ES-I3 (cell line): ENCODE data around the gene DCLK1.

Experiments
- H3K36me3 ChIP-seq: 2 replicates; pipeline ENCODE4 v1.6.1; 2013; ENCODE audit warnings: mild to moderate bottlenecking, low read length, control low read depth, moderate library complexity; ENCODE audit not compliant: insufficient read depth
- H3K4me1 ChIP-seq: 2 replicates; pipeline ENCODE4 v1.6.1; 2013; ENCODE audit warnings: mild to moderate bottlenecking, control low read depth, low read length; ENCODE audit not compliant: insufficient read depth
- H3K9ac ChIP-seq: 2 replicates; pipeline ENCODE4 v1.6.1; 2013; ENCODE audit warnings: low read depth, mild to moderate bottlenecking, low read length, moderate library complexity
- H3K9me3 ChIP-seq: 2 replicates; pipeline ENCODE4 v1.6.1; 2013; ENCODE audit warnings: mild to moderate bottlenecking, low read length, moderate library complexity; ENCODE audit not compliant: control insufficient read depth, insufficient read depth

DCLK1 gene

DNA sequence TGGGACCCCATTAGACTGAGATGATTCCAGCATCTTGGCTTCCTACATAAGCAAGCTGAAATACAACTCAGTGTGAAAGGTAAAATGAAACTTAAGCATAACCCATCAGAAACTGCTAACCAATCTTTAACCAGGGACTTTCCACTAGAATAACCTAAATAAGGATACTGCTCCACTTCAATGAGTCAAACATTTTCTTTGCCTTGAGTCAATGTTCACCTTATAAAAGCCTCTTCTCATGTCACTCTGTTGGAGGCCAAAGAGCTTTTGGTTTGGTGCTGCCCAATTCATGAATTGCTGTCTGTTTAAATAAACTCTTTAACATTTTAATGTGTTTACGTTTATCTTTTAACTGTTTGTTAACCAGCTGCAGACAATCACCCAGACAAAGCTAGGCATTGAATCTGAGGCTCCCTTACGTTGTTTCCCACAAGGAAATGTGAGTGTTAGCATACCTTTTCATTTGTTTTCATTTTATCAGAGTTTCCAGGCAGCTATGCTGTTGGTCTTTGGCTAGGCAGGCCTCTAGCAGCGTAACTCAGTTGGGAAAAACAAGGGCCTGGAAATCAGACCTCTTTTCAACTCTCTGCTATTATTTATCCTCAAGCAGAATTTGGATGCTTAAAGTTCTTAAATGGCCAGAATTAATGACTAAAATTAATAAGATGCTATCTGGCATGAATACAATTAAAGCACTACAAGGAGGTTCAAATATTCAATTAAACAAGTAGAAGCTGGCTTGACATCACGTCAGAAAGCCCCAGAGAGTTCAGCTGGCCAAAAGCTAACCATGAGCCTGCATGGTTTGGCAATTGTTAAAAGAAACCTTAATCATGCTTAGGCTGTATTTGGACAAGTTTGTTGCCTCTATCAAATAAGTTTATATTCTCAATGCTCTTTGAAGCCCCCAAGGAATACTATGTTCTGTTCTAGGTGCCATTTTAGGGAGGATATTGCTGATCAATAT, 200.2 kb downstream of the DCLK1 start:
- Histone ChIP-seq H3K9ac (no peak overlapping the region), H3K4me1 (peaks cover 9% of the 10 kb centered on the region), H3K9me3 (peaks cover 14% of the 10 kb centered on the region), H3K36me3 (no peaks in the 10 kb centered on the region; the same call in 1 of the 2 replicates)

DNA sequence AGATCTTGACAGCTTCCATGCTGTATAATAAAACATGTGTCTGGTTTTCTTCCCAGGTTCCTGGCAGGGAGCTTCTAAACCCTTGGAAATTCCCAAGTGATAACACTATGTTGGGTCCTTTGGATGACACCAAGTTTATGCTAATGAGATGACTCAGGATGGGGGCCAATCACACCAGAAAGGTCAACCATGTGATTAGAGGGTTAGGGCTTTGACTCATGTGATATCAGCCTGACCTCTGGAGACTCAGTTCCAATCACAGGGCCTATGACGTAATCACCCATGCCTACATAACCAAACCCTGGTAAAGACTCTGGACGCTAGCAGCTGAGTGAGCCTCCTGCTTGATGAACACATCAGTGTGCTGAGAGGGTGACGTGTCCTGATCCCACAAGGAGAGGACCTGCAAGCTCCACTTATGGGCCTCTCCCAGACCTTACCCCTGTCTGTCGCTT, 203.6 kb downstream of the DCLK1 start:
- H3K9ac ChIP-seq, result no peak overlapping the region
- peaks cover 22% of the 10 kb centered on the region for H3K4me1 ChIP-seq
- 0 out of 2 replicates have a peak, but pooled peaks cover 2% of the 10 kb centered on the region for H3K9me3 ChIP-seq
- no peaks in the 10 kb centered on the region; the same call in 1 of the 2 replicates for H3K36me3 ChIP-seq

DNA sequence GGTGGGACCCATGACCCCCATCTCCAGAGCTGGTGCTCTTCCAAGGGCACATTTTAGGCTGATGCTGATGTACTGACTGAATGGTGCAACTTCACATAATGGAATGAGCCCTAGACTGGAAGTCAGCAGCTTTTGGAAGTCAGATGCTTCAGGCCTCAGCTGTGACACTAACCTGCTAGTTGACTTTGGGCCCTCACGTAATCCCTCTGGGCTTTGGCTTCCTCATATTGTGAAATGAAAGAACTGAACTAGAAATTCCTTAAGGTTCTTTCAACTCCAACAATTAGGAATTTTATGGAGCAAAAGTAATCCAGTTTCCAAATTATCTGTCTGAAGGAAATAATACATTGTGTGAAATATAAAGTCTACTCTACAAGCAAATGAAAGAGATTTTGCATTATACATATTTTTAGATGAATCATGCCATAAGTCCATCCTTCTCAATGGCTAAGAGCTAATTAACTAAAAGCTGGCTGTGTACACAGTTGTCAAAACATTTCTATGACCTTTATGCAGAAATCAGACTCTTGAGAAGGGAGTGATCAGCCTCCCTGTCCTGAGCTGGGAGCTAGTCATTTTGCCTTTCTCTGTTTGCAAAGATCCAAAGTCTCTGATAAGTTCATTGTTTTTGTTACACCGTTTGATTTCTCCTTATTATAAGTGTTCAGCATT, 204.2 kb downstream of the DCLK1 start:
- 0 out of 2 replicates have a peak, but pooled peaks cover 2% of the 10 kb centered on the region for H3K9me3 ChIP-seq
- peaks cover 22% of the 10 kb centered on the region for H3K4me1 ChIP-seq

DNA sequence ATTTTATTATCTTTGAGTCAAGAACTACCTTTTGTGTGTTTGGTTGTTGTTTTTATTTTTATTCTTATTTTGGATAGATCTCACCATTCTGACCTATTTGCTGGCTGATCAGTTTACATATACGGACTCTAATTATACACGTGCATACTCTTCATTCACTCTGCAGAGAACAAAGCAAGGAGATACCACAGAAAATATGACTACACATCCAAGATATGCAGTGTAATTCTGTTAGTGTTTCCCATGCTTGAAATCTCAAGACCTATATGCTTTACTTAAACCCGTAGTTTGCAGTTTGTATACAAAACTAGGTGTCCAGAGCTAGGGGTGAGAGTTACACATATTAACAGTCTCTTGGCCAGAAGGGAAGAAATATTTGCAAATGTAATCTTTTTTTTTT, 205.5 kb downstream of the DCLK1 start:
- H3K4me1 ChIP-seq, result peaks cover 28% of the 10 kb centered on the region
- no peaks in the 10 kb centered on the region for H3K9me3 ChIP-seq
- H3K36me3 ChIP-seq, result no peaks in the 10 kb centered on the region
- H3K9ac ChIP-seq, result no peak overlapping the region

More for the DNA sequence above, 204.2 kb downstream of the DCLK1 start:
- no peaks in the 10 kb centered on the region; the same call in 1 of the 2 replicates for H3K36me3 ChIP-seq
- no peak overlapping the region for H3K9ac ChIP-seq

DNA sequence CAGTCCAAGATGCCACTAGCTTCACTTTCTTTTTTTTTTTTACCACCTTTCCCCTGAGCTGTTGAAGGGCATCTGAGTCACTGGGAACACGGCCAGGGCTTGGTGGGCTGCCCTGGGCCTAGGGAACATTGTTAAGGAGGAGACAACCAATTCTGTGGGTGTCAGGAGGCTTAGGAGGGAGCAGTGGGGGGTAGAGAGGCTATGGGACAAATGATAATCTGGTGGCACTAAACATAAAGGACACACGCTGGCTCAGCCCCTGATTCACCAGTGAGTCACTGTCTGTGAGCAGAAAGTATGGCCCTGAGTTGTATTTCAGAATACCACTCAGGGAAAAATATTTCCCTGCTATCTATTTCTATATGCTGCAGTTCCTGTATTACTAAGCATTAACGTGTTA, 207.8 kb downstream of the DCLK1 start:
- Histone ChIP-seq H3K4me1 (peaks cover 30% of the 10 kb centered on the region), H3K36me3 (no peaks in the 10 kb centered on the region), H3K9ac (no peak overlapping the region), H3K9me3 (no peaks in the 10 kb centered on the region)

DNA sequence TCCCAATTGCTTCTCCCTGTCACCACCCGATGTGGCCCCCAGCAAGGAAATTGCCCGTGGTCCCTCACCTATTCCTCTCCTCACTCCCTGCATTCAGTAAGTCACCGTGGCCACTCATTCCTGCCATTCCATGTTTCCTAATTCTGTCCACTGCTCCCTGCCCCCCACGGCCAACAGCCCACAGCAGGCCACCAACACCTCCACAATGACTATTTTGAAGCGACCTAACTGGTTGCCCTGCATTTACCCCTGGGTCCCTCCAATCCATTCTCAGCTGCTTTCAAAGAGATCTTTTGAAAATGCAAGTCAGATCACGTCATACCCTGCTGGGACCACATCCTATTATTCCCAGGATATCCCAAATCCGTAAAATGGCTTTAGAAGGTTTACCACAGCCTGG, 210.4 kb downstream of the DCLK1 start:
- peaks cover 45% of the 10 kb centered on the region for H3K4me1 ChIP-seq
- H3K9ac ChIP-seq, result no peak overlapping the region
- no peaks in the 10 kb centered on the region for H3K9me3 ChIP-seq
- H3K36me3 ChIP-seq, result no peaks in the 10 kb centered on the region

DNA sequence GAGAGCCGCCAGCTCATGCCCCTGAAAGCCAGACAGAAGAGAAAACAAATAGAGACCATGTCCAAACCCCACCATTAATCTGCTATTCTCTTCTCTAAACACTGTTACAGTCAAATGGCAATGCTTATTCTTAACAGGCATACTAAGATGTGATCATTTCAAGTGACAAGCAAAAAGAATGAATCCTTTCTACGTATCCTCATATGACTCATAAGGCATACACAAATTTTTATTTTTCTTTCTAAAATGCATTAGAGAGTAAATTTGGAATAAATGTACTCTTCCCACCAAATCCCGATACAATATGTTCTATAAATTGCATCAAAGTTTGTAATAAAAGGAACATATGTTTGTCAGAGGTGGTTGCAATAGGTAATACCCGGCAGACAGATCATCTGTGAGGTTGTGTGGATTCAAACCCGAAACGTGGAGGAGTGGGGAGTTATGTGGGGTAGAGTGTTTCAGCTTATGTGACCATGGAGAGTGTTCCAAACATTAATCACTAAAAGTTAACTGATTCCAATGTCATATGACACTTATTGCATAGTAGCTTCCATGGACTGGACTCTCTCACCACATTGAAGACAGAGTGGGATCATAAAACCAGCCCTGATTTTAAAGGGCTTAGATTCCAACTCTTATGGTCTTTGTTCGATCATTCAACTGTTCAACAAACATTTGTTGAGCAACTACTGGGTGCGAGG, 213.1 kb downstream of the DCLK1 start:
- peaks cover 35% of the 10 kb centered on the region for H3K4me1 ChIP-seq
- H3K9ac ChIP-seq, result no peak overlapping the region
- no peaks in the 10 kb centered on the region for H3K36me3 ChIP-seq
- H3K9me3 ChIP-seq, result no peaks in the 10 kb centered on the region

DNA sequence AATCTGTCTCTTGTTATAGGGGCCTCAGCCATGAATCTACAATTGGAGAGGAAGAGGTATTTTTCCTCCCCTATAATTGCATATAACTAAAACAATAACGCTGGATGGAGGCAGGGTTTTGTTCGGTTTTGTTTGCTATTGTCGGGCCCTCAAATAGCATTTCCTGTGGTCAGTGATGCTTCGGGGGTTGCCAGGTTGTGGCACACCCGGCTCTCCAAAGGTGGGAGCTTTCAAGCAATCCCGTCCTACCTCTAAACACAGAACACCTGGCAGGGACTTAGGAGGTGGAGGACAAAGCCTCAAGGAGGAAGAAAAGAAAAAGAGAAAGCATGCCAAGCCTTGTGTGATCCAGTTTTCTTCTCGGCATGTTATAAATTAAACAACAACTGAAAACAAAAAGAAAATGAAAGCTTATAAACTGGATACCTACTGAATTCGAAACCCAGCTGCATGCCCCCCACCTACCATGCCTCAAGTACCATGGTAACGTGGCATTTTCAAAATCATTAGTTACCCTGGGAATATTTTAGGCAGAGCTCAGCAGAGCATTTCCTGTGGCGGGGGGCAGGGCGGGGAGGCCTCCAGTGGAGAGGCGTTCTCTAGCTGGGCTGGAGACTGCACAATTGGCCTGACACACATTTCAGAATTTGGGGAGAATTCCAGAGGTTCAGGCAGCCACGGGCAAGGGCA, 213.8 kb downstream of the DCLK1 start:
- Histone ChIP-seq H3K36me3 (no peaks in the 10 kb centered on the region), H3K9ac (no peak overlapping the region), H3K4me1 (peaks cover 33% of the 10 kb centered on the region), H3K9me3 (peaks cover 5% of the 10 kb centered on the region)

DNA sequence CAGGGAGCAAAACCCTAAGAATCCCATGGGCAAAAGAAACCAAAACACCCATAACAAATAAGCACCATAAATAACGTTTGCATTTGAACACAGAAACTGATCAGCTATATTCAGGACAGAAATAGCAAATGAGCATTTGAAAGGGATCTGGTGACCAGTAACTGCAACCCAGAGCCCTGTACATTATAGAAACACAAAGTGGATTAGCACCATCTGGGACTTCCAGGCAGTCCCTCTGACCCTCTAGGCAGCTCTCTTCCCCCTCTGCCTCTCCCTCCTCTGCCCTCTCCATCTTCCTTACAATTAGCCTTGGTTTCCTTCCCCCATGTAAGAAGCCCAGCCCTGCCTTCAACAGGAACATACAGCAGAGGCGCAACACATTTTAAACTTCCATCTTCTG, 215.0 kb downstream of the DCLK1 start:
- Histone ChIP-seq H3K4me1 (peaks cover 30% of the 10 kb centered on the region), H3K9me3 (peaks cover 8% of the 10 kb centered on the region), H3K36me3 (no peaks in the 10 kb centered on the region), H3K9ac (no peak overlapping the region)

DNA sequence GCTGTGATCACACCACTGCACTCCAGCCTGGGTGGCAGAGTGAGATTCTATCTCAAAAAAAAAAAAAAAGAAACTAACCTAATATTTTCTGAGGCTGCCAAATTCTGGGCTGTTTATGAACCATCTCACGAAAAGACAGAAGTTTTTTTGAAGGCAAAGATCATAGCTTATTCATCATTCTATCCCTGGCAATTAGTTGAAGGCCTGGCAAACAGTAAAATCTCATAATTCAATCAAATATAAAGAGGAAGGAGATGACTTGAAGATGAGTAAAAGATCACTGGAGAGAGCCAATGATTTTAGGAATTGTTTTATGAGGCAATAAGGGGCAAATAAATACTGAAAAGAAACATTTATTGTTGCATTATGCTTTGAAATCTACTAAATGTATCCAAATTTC, 216.5 kb downstream of the DCLK1 start:
- peaks cover 8% of the 10 kb centered on the region for H3K9me3 ChIP-seq
- no peak overlapping the region for H3K9ac ChIP-seq

DNA sequence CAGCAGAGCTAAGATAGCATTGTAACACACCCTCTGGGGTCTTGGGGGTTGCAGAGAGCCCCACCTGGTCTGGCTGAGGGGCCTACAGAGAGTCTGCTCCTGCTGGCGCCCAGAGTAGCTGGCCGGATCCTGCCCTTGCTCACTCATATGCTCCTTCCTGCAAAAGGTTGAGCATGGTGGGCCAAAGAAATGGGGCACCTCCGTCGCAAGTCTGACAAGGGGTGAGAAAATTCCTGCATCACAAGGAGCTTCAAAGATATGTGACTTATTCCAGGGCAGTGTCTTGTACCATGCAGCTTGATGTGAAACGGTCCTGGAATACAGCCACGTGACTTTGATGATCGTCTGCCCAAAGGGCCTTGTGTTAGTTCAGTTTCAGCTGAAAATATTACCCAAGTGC, 218.3 kb downstream of the DCLK1 start:
- no peak overlapping the region for H3K9ac ChIP-seq
- peaks cover 8% of the 10 kb centered on the region for H3K9me3 ChIP-seq
- peaks cover 32% of the 10 kb centered on the region for H3K4me1 ChIP-seq
- H3K36me3 ChIP-seq, result no peaks in the 10 kb centered on the region

More for the DNA sequence above, 216.5 kb downstream of the DCLK1 start:
- no peaks in the 10 kb centered on the region for H3K36me3 ChIP-seq
- peaks cover 33% of the 10 kb centered on the region for H3K4me1 ChIP-seq

DNA sequence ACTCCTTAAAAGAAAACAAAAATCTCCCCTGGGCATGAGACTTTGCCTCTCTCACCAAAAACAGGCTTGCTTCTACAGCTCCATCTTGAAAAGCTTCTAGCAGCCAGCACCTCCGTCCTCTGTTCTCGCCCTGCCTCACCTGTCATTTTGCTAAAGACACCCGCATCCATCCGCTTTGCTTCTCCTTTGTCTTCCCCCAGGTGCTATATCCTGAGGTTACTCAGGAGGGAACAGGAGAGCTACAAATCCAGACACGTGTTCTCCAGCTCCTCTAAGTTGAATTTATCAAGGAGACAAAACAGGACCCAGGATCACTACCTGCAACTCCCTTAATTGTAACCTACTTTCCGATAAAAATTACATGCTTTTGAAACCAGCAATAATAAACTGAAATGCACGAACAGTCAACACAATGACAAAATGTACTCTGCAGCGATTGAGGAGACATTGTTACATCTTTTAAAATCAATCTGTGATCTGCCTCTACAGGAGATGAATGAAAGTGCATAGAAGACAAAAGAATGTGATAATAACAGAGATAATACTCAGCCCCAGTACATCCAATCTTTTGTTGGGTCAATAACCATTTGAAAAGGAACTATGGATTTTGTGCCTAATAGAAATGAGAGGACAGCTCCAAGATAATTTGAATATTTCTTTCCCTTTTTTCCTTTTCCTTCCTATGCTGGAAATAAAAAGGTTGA, 221.2 kb downstream of the DCLK1 start:
- H3K36me3 ChIP-seq, result no peaks in the 10 kb centered on the region
- H3K4me1 ChIP-seq, result peaks cover 16% of the 10 kb centered on the region
- H3K9ac ChIP-seq, result no peak overlapping the region
- peaks cover 8% of the 10 kb centered on the region for H3K9me3 ChIP-seq

DNA sequence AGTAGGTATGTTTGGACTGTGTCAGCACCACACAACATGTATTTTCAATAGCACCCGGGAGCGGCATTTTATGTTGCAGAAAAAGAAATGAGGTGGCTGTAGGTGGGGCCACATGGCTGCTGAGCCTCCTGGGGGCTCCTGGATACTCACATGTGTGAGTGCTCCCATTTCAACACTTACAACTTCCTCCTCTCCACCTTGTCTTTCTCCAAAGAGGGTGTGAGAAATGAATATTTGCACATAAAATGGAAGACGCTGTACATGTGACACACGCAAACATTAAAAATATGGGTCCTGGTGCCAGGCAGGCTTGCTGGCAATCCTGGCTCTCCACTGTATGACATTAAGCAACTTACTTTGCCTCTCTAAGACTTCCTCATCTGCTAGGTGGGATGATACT, 222.1 kb downstream of the DCLK1 start:
- no peaks in the 10 kb centered on the region for H3K36me3 ChIP-seq
- H3K4me1 ChIP-seq, result peaks cover 16% of the 10 kb centered on the region
- peaks cover 8% of the 10 kb centered on the region for H3K9me3 ChIP-seq
- H3K9ac ChIP-seq, result no peak overlapping the region
